Measurements from ENCODE around the gene EXOC6B. TPM values are rescaled to one million over a fixed set of nuclear protein-coding genes. Genes with fewer than 3 reads are reported as not detected.

EXOC6B gene
- total RNA-seq, 2 donors from 2014 or later = 16.6 to 36.6 TPM

DNA sequence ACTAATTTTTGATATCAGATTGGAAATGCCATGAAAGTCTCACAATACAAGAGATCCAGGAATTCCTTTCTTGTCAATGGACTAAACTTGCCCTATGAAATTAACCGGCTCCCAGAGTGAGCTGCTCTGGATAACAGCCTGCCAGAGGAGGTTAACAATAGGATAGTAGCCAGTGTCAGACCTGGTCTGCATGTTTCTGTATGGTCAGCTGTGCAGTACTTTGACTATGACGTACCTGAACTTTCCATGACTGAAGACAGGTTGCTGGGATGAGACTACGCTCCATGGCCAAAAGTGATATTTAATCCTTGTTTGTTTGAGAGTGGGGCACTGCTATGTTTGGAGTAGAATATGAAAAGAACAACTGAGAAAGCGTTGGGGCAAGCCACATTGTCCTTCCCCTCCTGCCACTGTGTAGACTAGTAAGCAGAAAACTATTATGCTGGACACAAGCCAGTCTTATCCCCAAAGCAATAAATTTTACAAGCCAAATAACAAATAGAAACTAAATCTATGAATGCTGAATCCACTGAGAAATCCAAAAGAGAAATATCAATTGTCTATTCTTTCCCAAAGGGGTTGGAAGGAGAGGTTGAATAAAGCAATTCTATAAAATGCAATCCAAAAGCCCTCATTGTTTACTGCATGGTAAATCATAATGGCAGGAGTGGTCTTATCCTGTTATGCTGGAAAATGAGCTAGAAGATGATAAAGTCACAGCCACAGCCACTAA is 562.6 kb downstream of the EXOC6B start:
- WGBS = 40% methylated on average over 4 of the region's 4 CpGs
- no peaks in the 10 kb centered on the region for H3K36me3 ChIP-seq
- DNase-seq (ENCODE audit: low spot score) = no peak
- no peaks in the 10 kb centered on the region for H3K9me3 ChIP-seq
- TF ChIP-seq, protein P1, sequence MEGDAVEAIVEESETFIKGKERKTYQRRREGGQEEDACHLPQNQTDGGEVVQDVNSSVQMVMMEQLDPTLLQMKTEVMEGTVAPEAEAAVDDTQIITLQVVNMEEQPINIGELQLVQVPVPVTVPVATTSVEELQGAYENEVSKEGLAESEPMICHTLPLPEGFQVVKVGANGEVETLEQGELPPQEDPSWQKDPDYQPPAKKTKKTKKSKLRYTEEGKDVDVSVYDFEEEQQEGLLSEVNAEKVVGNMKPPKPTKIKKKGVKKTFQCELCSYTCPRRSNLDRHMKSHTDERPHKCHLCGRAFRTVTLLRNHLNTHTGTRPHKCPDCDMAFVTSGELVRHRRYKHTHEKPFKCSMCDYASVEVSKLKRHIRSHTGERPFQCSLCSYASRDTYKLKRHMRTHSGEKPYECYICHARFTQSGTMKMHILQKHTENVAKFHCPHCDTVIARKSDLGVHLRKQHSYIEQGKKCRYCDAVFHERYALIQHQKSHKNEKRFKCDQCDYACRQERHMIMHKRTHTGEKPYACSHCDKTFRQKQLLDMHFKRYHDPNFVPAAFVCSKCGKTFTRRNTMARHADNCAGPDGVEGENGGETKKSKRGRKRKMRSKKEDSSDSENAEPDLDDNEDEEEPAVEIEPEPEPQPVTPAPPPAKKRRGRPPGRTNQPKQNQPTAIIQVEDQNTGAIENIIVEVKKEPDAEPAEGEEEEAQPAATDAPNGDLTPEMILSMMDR (IDR thresholded peaks at IDR 0.05) = no peak
- no peak for TF ChIP-seq POLR2AphosphoS5 (IDR thresholded peaks at IDR 0.05)
- H3K27me3 ChIP-seq (replicated peaks; ENCODE audit: insufficient read depth) = no peaks in the 10 kb centered on the region
- intact Hi-C loops (cut with DNase I) = no loop called here
- H3K27ac ChIP-seq = no peak overlapping the region
- peaks cover 6% of the 10 kb centered on the region for H3K4me1 ChIP-seq (replicated peaks)
- H3K4me3 ChIP-seq = no peak overlapping the region

DNA sequence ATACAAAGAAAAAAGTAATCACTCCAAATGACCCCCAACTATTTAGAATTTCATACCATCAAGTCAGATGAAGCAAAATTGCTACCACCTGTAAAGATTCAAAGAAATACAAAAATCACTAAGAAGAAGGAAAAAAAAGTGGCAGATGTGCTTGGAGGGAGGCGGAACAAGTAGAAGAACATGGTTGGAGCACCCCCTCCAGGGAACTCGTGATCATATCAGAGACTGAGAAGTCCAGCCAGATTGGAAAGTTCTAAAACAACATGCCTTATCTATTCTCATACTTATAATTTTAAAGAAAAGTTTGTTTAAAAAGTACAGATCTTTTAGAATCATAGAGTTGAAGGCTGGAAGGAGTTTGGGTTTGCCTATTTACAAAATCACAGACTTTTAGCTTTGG is 564.8 kb downstream of the EXOC6B start:
- 73% methylated on average over 2 of the region's 2 CpGs for WGBS

DNA sequence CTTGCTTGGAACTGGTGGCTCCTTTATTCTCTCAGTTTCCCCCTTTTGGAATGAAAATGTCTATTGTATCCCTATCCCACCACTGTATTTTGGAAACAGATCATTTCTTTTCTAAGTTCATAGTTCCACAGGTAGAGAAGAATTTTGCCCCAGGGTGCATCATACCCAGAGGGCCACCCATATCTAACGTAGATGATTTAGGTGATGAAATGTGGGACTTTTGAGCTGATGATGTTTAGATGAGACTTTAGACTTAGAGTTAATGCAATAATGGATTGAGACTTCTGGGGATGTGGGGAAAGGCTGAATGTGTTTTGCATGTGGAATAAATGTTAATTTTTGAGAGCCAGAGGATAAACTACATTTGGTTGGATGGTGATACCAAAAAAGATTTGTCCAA is 570.3 kb downstream of the EXOC6B start:
- H3K4me3 ChIP-seq = no peak overlapping the region
- H3K27me3 ChIP-seq (replicated peaks; ENCODE audit: insufficient read depth) = no peaks in the 10 kb centered on the region
- H3K4me1 ChIP-seq (replicated peaks) = no peaks in the 10 kb centered on the region
- 100% methylated on average over 1 of the region's 1 CpG for WGBS
- no peaks in the 10 kb centered on the region for H3K9me3 ChIP-seq
- H3K27ac ChIP-seq = no peak overlapping the region
- intact Hi-C loops (cut with DNase I) = no loop called here
- DNase-seq (ENCODE audit: low spot score) = no peak
- no peak for TF ChIP-seq POLR2AphosphoS5 (IDR thresholded peaks at IDR 0.05)
- TF ChIP-seq, protein P1 (IDR thresholded peaks at IDR 0.05) = no peak
- no peak for TF ChIP-seq POLR2A (IDR thresholded peaks at IDR 0.05)
- no peaks in the 10 kb centered on the region for H3K36me3 ChIP-seq

More for the DNA sequence above, 564.8 kb downstream of the EXOC6B start:
- Histone ChIP-seq H3K27ac (no peak overlapping the region), H3K36me3 (no peaks in the 10 kb centered on the region), H3K27me3 (replicated peaks; ENCODE audit: insufficient read depth) (no peaks in the 10 kb centered on the region), H3K4me1 (replicated peaks) (peaks cover 6% of the 10 kb centered on the region), H3K9me3 (no peaks in the 10 kb centered on the region), H3K4me3 (no peak overlapping the region)
- intact Hi-C loops (cut with DNase I) = no loop called here
- no peak for DNase-seq (ENCODE audit: low spot score)
- no peak for TF ChIP-seq POLR2A (IDR thresholded peaks at IDR 0.05)
- no peak for TF ChIP-seq POLR2AphosphoS5 (IDR thresholded peaks at IDR 0.05)
- TF ChIP-seq, protein P1 (IDR thresholded peaks at IDR 0.05) = no peak

DNA sequence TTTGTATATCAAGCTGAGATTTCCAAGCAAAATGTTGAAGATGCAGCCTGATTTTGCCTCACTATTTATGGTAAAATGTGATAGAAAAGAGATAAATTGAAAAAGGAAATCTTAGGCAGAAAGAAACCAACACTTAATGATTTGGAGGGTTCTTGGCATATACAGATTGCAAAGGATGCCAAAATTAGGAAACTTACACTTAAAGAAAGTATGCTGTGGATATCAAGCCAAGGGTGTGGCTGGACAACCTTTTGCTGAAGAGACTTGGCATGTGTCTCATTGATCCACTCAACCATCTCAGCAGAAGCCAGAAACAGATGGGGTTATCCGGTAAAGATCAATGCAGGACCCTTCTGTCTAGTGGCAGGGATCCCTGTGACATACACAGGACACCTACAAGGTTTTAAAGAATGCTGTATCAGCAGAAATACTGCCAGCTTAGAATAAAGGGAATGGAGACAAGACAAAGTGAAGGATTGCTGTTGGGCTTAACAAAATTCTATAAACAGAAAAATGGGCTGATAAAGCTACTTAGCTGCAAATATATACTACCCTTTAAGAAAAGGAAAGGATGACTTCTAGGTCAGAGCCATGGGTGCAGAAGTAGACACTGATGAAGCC is 570.9 kb downstream of the EXOC6B start:
- DNase-seq (ENCODE audit: low spot score) = no peak
- intact Hi-C loops (cut with DNase I) = no loop called here
- Histone ChIP-seq H3K9me3 (no peaks in the 10 kb centered on the region), H3K27ac (no peak overlapping the region), H3K36me3 (no peaks in the 10 kb centered on the region), H3K4me1 (replicated peaks) (no peaks in the 10 kb centered on the region), H3K27me3 (replicated peaks; ENCODE audit: insufficient read depth) (no peaks in the 10 kb centered on the region), H3K4me3 (no peak overlapping the region)
- 92% methylated on average over 1 of the region's 1 CpG for WGBS
- TF ChIP-seq POLR2AphosphoS5 (IDR thresholded peaks at IDR 0.05) (no peak), POLR2A (IDR thresholded peaks at IDR 0.05) (no peak)
- TF ChIP-seq, protein P1 (IDR thresholded peaks at IDR 0.05) = no peak

DNA sequence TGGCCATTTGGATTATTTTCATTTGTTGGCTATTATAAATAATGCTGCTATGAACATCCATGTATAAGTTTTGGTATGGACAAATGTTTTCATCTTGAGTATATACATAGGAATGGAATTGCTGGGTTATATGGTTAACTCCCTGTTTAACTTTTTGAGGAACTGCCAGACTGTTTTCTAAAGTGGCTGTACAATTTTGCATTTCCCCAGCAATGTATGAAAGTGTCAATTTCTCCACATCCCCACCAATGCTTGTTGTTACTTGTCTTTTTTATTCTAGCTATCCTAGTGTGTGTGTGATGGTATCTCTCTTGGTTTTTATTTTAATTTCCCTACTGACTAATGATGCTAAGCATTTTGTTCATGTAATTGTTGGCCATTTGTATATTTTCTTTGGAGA is 587.5 kb downstream of the EXOC6B start:
- no peak for DNase-seq (ENCODE audit: low spot score)
- Histone ChIP-seq H3K27me3 (replicated peaks; ENCODE audit: insufficient read depth) (no peaks in the 10 kb centered on the region), H3K4me1 (replicated peaks) (no peaks in the 10 kb centered on the region), H3K4me3 (no peak overlapping the region), H3K27ac (no peak overlapping the region), H3K36me3 (no peaks in the 10 kb centered on the region), H3K9me3 (no peaks in the 10 kb centered on the region)
- intact Hi-C loops (cut with DNase I) = no loop called here
- no peak for TF ChIP-seq POLR2A (IDR thresholded peaks at IDR 0.05)
- no peak for TF ChIP-seq POLR2AphosphoS5 (IDR thresholded peaks at IDR 0.05)
- TF ChIP-seq, protein P1 (IDR thresholded peaks at IDR 0.05) = no peak

Data from prostate gland (tissue), 2 donors.